NCI-H460 (cell line): ENCODE results near the gene PRSS37. TPM values are rescaled to one million over a fixed set of nuclear protein-coding genes. Genes with fewer than 3 reads are reported as not detected.

Source experiments
- DNase-seq: peaks from one replicate; pipeline ENCODE4 v3.0.0-alpha.2; 2016; ENCODE audit warnings: low read depth; ENCODE audit errors: extremely low read depth
- total RNA-seq: library from RNA; depleted of rRNA; stranded (reverse); fragments of >200 nt; shearing (Covaris generic); gene quantifications from 2 replicates; pipeline ENCODE4 v1.2.3, GENCODE V29; 2014; rRNA removed

The PRSS37 gene
- total RNA-seq, 1 experiment from 2014 or later, result not detected

GRCh38 chr7:141789917-141790316, 51.4 kb downstream of the PRSS37 start, which contains the start of gene TAS2R5:
Gene TAS2R5 (plus strand): TSS chr7:141790217. CDS start chr7:141790362, 145 bp downstream.
- DNase-seq, result no peak

GRCh38 chr7:141788296-141788695, 53.0 kb downstream of the PRSS37 start:
- no peak for DNase-seq

Other genes starting within 250 kb of the PRSS37 start
- 9.2 and 11.5 TPM in 2 replicates for gene DENND11, start 139.3 kb downstream of the PRSS37 start, total RNA-seq
- gene WEE2, start 133.1 kb downstream of the PRSS37 start, total RNA-seq, result 0.27 TPM in 1 of 2 replicates, not detected in the other
- gene SSBP1, start 103.1 kb downstream of the PRSS37 start, total RNA-seq, result 360 and 362 TPM in 2 replicates
- 0.78 and 0.84 TPM in 2 replicates for gene TAS2R3, start 77.4 kb downstream of the PRSS37 start, total RNA-seq
- gene TAS2R4, start 64.8 kb downstream of the PRSS37 start, total RNA-seq, result 1.2 and 1.3 TPM in 2 replicates
- 0.50 and 0.66 TPM in 2 replicates for gene TAS2R5, start 51.3 kb downstream of the PRSS37 start, total RNA-seq
- gene OR9A4, start 74.9 kb upstream of the PRSS37 start, total RNA-seq, result not detected in 2 replicates
- gene CLEC5A, start 105.5 kb upstream of the PRSS37 start, total RNA-seq, result not detected in 2 replicates
- not detected in 2 replicates for gene TAS2R38, start 132.3 kb upstream of the PRSS37 start, total RNA-seq
- gene MGAM, start 154.4 kb upstream of the PRSS37 start, total RNA-seq, result not detected in 2 replicates